ENCODE measurements around the gene BBS1. TPM values are rescaled to one million over a fixed set of nuclear protein-coding genes. Genes with fewer than 3 reads are reported as not detected.
A peak's percentile ranks its signal among the peaks of the same experiment; 100 is the strongest.

BBS1 gene
- total RNA-seq, 2 experiments from 2014 or later = 16.8 to 16.9 TPM

- DNase-seq = no peak
- POLR2A ChIA-PET = interaction anchor here (2.5 to 4.5 kb wide), 2 partner anchors 10 to 208 kb away, joined by 6 to 28 read pairs; partner anchors contain the start of genes DPP3 and RBM4B
- Mint-ChIP-seq H3K36me3 (ENCODE audit: low read depth) (no peaks in the 10 kb centered on the region), H3K27ac (no peak overlapping the region), H3K9me3 (no peaks in the 10 kb centered on the region), H3K27me3 (no peaks in the 10 kb centered on the region), H3K4me3 (no peak overlapping the region), H3K4me1 (peaks cover 22% of the 10 kb centered on the region)
- CTCF ChIA-PET = interaction anchor here (1.6 to 5.9 kb wide), 3 partner anchors 10 to 84 kb away, joined by 3 to 37 read pairs (median 6); partner anchors contain the start of gene DPP3
Observed at GRCh38 chr11:66469441-66469840, 41.0 kb upstream of the BBS1 start.

- no peak for DNase-seq
- Mint-ChIP-seq H3K27me3 (no peaks in the 10 kb centered on the region), H3K9me3 (no peaks in the 10 kb centered on the region), H3K4me1 (peaks cover 22% of the 10 kb centered on the region), H3K36me3 (ENCODE audit: low read depth) (no peaks in the 10 kb centered on the region), H3K4me3 (no peak overlapping the region), H3K27ac (no peak overlapping the region)
- ChIA-PET POLR2A (interaction anchor here (1.6 to 4.5 kb wide), 3 partner anchors 10 to 208 kb away, joined by 4 to 28 read pairs (median 6); partner anchors contain the start of genes BBS1, DPP3 and RBM4B), CTCF (interaction anchor here (1.6 to 5.9 kb wide), 2 partner anchors 9 to 84 kb away, joined by 3 to 37 read pairs; partner anchors contain the start of gene DPP3)
Observed at GRCh38 chr11:66470015-66470414, 40.4 kb upstream of the BBS1 start.

- Mint-ChIP-seq H3K4me3 (no peak overlapping the region), H3K27me3 (no peaks in the 10 kb centered on the region), H3K27ac (no peak overlapping the region), H3K4me1 (peaks cover 18% of the 10 kb centered on the region), H3K9me3 (no peaks in the 10 kb centered on the region), H3K36me3 (ENCODE audit: low read depth) (no peaks in the 10 kb centered on the region)
- ChIA-PET CTCF (interaction anchor here (0.7 to 5.9 kb wide), 3 partner anchors 8 to 63 kb away, joined by 3 to 37 read pairs (median 3); partner anchors contain the start of genes DPP3 and MRPL11), POLR2A (interaction anchor here (0.6 to 4.5 kb wide), 3 partner anchors 8 to 259 kb away, joined by 3 to 28 read pairs (median 4); partner anchors contain the start of genes BBS1 and DPP3)
- DNase-seq = no peak
Observed at GRCh38 chr11:66471142-66471541, 39.3 kb upstream of the BBS1 start.

GRCh38 chr11:66472054-66472453 is 38.4 kb upstream of the BBS1 start:
- no peaks in the 10 kb centered on the region for H3K27me3 Mint-ChIP-seq
- no peaks in the 10 kb centered on the region for H3K36me3 Mint-ChIP-seq (ENCODE audit: low read depth)
- ChIA-PET POLR2A (interaction anchor here (4.5 kb wide), 1 partner anchor 8 kb away, joined by 28 read pairs; the partner anchor contains the start of gene DPP3), CTCF (interaction anchor here (0.7 to 1.8 kb wide), 2 partner anchors 33 to 64 kb away, joined by 3 read pairs; partner anchors contain the start of gene MRPL11)
- no peaks in the 10 kb centered on the region for H3K9me3 Mint-ChIP-seq
- DNase-seq = no peak
- H3K4me1 Mint-ChIP-seq = peaks cover 13% of the 10 kb centered on the region
- H3K4me3 Mint-ChIP-seq = no peak overlapping the region
- H3K27ac Mint-ChIP-seq = no peak overlapping the region

GRCh38 chr11:66473167-66473566 is 37.3 kb upstream of the BBS1 start:
- no peaks in the 10 kb centered on the region for H3K9me3 Mint-ChIP-seq
- DNase-seq = no peak
- POLR2A ChIA-PET = no interaction called here
- H3K27me3 Mint-ChIP-seq = no peaks in the 10 kb centered on the region
- H3K4me3 Mint-ChIP-seq = no peak overlapping the region
- CTCF ChIA-PET = no interaction called here
- H3K36me3 Mint-ChIP-seq (ENCODE audit: low read depth) = no peaks in the 10 kb centered on the region
- H3K4me1 Mint-ChIP-seq = peaks cover 6% of the 10 kb centered on the region
- no peak overlapping the region for H3K27ac Mint-ChIP-seq

- no peaks in the 10 kb centered on the region for H3K9me3 Mint-ChIP-seq
- H3K4me3 Mint-ChIP-seq = no peak overlapping the region
- no peaks in the 10 kb centered on the region for H3K36me3 Mint-ChIP-seq (ENCODE audit: low read depth)
- peaks cover 5% of the 10 kb centered on the region for H3K4me1 Mint-ChIP-seq
- DNase-seq = no peak
- ChIA-PET CTCF (no interaction called here), POLR2A (no interaction called here)
- H3K27me3 Mint-ChIP-seq = no peaks in the 10 kb centered on the region
- no peak overlapping the region for H3K27ac Mint-ChIP-seq
Observed at GRCh38 chr11:66473608-66474515, 36.6 kb upstream of the BBS1 start.

GRCh38 chr11:66475349-66476172 is 34.9 kb upstream of the BBS1 start:
- no peak overlapping the region for H3K4me3 Mint-ChIP-seq
- no peak for DNase-seq
- peaks cover 11% of the 10 kb centered on the region for H3K4me1 Mint-ChIP-seq
- CTCF ChIA-PET = no interaction called here
- no peaks in the 10 kb centered on the region for H3K36me3 Mint-ChIP-seq (ENCODE audit: low read depth)
- H3K27me3 Mint-ChIP-seq = no peaks in the 10 kb centered on the region
- H3K27ac Mint-ChIP-seq = no peak overlapping the region
- POLR2A ChIA-PET = no interaction called here
- H3K9me3 Mint-ChIP-seq = no peaks in the 10 kb centered on the region

GRCh38 chr11:66476173-66476840 is 34.1 kb upstream of the BBS1 start:
- peaks cover 17% of the 10 kb centered on the region for H3K4me1 Mint-ChIP-seq
- no peaks in the 10 kb centered on the region for H3K27me3 Mint-ChIP-seq
- no peaks in the 10 kb centered on the region for H3K36me3 Mint-ChIP-seq (ENCODE audit: low read depth)
- no peaks in the 10 kb centered on the region for H3K9me3 Mint-ChIP-seq
- H3K27ac Mint-ChIP-seq = no peak overlapping the region
- ChIA-PET CTCF (no interaction called here), POLR2A (no interaction called here)
- no peak for DNase-seq
- no peak overlapping the region for H3K4me3 Mint-ChIP-seq

- Mint-ChIP-seq H3K27ac (no peak overlapping the region), H3K4me1 (peaks cover 19% of the 10 kb centered on the region), H3K4me3 (no peak overlapping the region), H3K27me3 (no peaks in the 10 kb centered on the region), H3K9me3 (no peaks in the 10 kb centered on the region), H3K36me3 (ENCODE audit: low read depth) (no peaks in the 10 kb centered on the region)
- ChIA-PET CTCF (interaction anchor here (0.6 kb wide), 1 partner anchor 31 kb away, joined by 3 read pairs; no protein-coding TSS in a partner anchor), POLR2A (no interaction called here)
- DNase-seq = no peak
Observed at GRCh38 chr11:66476841-66477251, 33.6 kb upstream of the BBS1 start.

GRCh38 chr11:66477263-66478201 is 32.9 kb upstream of the BBS1 start:
- H3K9me3 Mint-ChIP-seq = no peaks in the 10 kb centered on the region

GRCh38 chr11:66478729-66479393 is 31.6 kb upstream of the BBS1 start:
- peak overlapping the region; percentile 78 for H3K4me3 Mint-ChIP-seq
- peak; percentile 28 for DNase-seq
- peaks cover 25% of the 10 kb centered on the region for H3K4me1 Mint-ChIP-seq
- H3K27me3 Mint-ChIP-seq = no peaks in the 10 kb centered on the region
- CTCF ChIA-PET = interaction anchor here (0.6 to 3.7 kb wide), 7 partner anchors 10 to 61 kb away, joined by 3 to 37 read pairs (median 4); partner anchors contain the start of genes BBS1, MRPL11 and PELI3
- H3K36me3 Mint-ChIP-seq (ENCODE audit: low read depth) = no peaks in the 10 kb centered on the region
- H3K9me3 Mint-ChIP-seq = no peaks in the 10 kb centered on the region
- H3K27ac Mint-ChIP-seq = peak overlapping the region; percentile 86
- POLR2A ChIA-PET = interaction anchor here (0.5 to 2.4 kb wide), 5 partner anchors 9 to 160 kb away, joined by 3 to 28 read pairs (median 15); partner anchors contain the start of genes MRPL11, PELI3 and RBM4

More at GRCh38 chr11:66477263-66478201, 32.9 kb upstream of the BBS1 start:
- CTCF ChIA-PET = interaction anchor here (0.6 to 3.7 kb wide), 3 partner anchors 9 to 201 kb away, joined by 3 to 37 read pairs (median 3); partner anchors contain the start of genes PELI3 and RBM4B
- peak overlapping the region; percentile 24 for H3K4me3 Mint-ChIP-seq
- no peaks in the 10 kb centered on the region for H3K36me3 Mint-ChIP-seq (ENCODE audit: low read depth)
- no peak overlapping the region for H3K27ac Mint-ChIP-seq
- peaks cover 23% of the 10 kb centered on the region for H3K4me1 Mint-ChIP-seq
- POLR2A ChIA-PET = no interaction called here
- H3K27me3 Mint-ChIP-seq = no peaks in the 10 kb centered on the region
- DNase-seq = no peak

Measured in activated CD4-positive, alpha-beta memory T cell treated with anti-CD3 and anti-CD28 coated beads, Interleukin-2, amount 10 ng/mL, durations not matched to agents 7 days and 5 days (primary cell).